HG03439 (cell line): ENCODE results near the gene GADD45A.
"Not testable (repeated sequence)": the region's sequence is repeated elsewhere in the genome, so short reads cannot be mapped to it uniquely, and the experiment has no call there.

Experiments used
- ATAC-seq: cut with Tn5 transposase; IDR thresholded peaks from one replicate; pipeline ENCODE4 v1.9.1; 2021; ENCODE audit warnings: mild to moderate bottlenecking, moderate library complexity; ENCODE audit not compliant: unreplicated experiment

The GADD45A gene

GRCh38 chr1:67685067-67685557 lies at the start of gene GADD45A:
TSS of gene GADD45A (plus strand) at chr1:67685201. CDS start at chr1:67685495, 294 bp downstream.
- peak; percentile 90 for ATAC-seq

GRCh38 chr1:67636146-67636545 lies 48.9 kb upstream of the GADD45A start:
- no peak for ATAC-seq

GRCh38 chr1:67639361-67639760 lies 45.6 kb upstream of the GADD45A start:
- ATAC-seq, result no peak

- ATAC-seq, result no peak
These were observed 42.4 kb upstream of the GADD45A start for GRCh38 chr1:67642629-67643028.

- ATAC-seq, result no peak
These were observed 40.4 kb upstream of the GADD45A start for GRCh38 chr1:67644566-67644965.

- ATAC-seq, result no peak
These were observed 39.4 kb upstream of the GADD45A start for GRCh38 chr1:67645495-67646144.

GRCh38 chr1:67646145-67647035 lies 38.6 kb upstream of the GADD45A start:
- no peak for ATAC-seq

GRCh38 chr1:67647036-67647798 lies 37.8 kb upstream of the GADD45A start:
- ATAC-seq, result no peak

GRCh38 chr1:67647814-67648358 lies 37.1 kb upstream of the GADD45A start:
- no peak for ATAC-seq

GRCh38 chr1:67648582-67649326 lies 36.2 kb upstream of the GADD45A start:
- ATAC-seq, result no peak

- ATAC-seq, result no peak
These were observed 34.9 kb upstream of the GADD45A start for GRCh38 chr1:67650061-67650460.

- no peak for ATAC-seq
These were observed 34.0 kb upstream of the GADD45A start for GRCh38 chr1:67651031-67651430.

- peak; percentile 67 for ATAC-seq
These were observed 32.2 kb upstream of the GADD45A start for GRCh38 chr1:67652800-67653199.

- ATAC-seq, result no peak
These were observed 31.7 kb upstream of the GADD45A start for GRCh38 chr1:67653304-67653703.

- no peak for ATAC-seq
These were observed 29.4 kb upstream of the GADD45A start for GRCh38 chr1:67655581-67655980.

GRCh38 chr1:67657152-67657551 lies 27.8 kb upstream of the GADD45A start:
- not testable (repeated sequence) for ATAC-seq

- no peak for ATAC-seq
These were observed 25.8 kb upstream of the GADD45A start for GRCh38 chr1:67659229-67659628.

- ATAC-seq, result no peak
These were observed 22.1 kb upstream of the GADD45A start for GRCh38 chr1:67662884-67663283.

- ATAC-seq, result no peak
These were observed 21.0 kb upstream of the GADD45A start for GRCh38 chr1:67664048-67664447.

GRCh38 chr1:67665307-67665706 lies 19.7 kb upstream of the GADD45A start:
- not testable (repeated sequence) for ATAC-seq
